MCF 10A (cell line): ENCODE results near the gene EDDM3A. TPM values are rescaled to one million over a fixed set of nuclear protein-coding genes. Genes with fewer than 3 reads are reported as not detected.
"Not testable (repeated sequence)": the region's sequence is repeated elsewhere in the genome, so short reads cannot be mapped to it uniquely, and the experiment has no call there.

Experiments used
- BruUV-seq: library from RNA; stranded (reverse); fragments of 400-500 nt; replicated peaks from 2 replicates; lab custom pipeline; 2021; lab: Mats Ljungman, UMichigan
- CTCF ChIA-PET: fragments of 300-600 bp; sonication (Branson Sonifier 250); formaldehyde crosslinking; extraction: SDS; loops from one replicate; lab custom pipeline; 2021; ENCODE audit warnings: antibody characterized with exemption, inconsistent platforms; lab: Yijun Ruan, JAX
- POLR2A ChIA-PET: fragments of 300-600, 350-650 bp; sonication (Branson Sonifier 250); formaldehyde crosslinking; extraction: SDS; loops from one replicate; lab custom pipeline; 2020; ENCODE audit warnings: antibody characterized with exemption, inconsistent platforms; lab: Yijun Ruan, JAX
- DNase-seq: peaks from one replicate; pipeline ENCODE4 v3.0.0-alpha.2; 2018; ENCODE audit not compliant: unreplicated experiment
- H3K27ac Mint-ChIP-seq: one replicate; pipeline ENCODE4 v1.8.0; 2022; ENCODE audit warnings: mild to moderate bottlenecking, low read depth, mixed read lengths; ENCODE audit not compliant: unreplicated experiment
- H3K27me3 Mint-ChIP-seq: one replicate; pipeline ENCODE4 v1.8.0; 2022; ENCODE audit warnings: mixed read lengths; ENCODE audit not compliant: insufficient read depth, unreplicated experiment
- H3K36me3 Mint-ChIP-seq: one replicate; pipeline ENCODE4 v1.8.0; 2022; ENCODE audit warnings: mild to moderate bottlenecking, moderate library complexity, mixed read lengths; ENCODE audit not compliant: insufficient read depth, unreplicated experiment
- H3K4me1 Mint-ChIP-seq: one replicate; pipeline ENCODE4 v1.8.0; 2022; ENCODE audit warnings: mixed read lengths; ENCODE audit not compliant: insufficient read depth, unreplicated experiment
- H3K4me3 Mint-ChIP-seq: one replicate; pipeline ENCODE4 v1.8.0; 2022; ENCODE audit warnings: mild to moderate bottlenecking, moderate library complexity, mixed read lengths; ENCODE audit not compliant: unreplicated experiment
- H3K9me3 Mint-ChIP-seq: one replicate; pipeline ENCODE4 v1.8.0; 2022; ENCODE audit warnings: mixed read lengths; ENCODE audit not compliant: unreplicated experiment
- intact Hi-C: fragments of 100-400 bp; cut with micrococcal nuclease; formaldehyde crosslinking; loops from 2 replicates; pipeline ENCODE4 v1.14.1; 2022
- total RNA-seq: library from RNA; stranded (reverse); gene quantifications from 2 replicates; pipeline ENCODE4 v1.2.3, GENCODE V29; 2022
- TF ChIP-seq, protein P1 (sequence below): fragments of 200-600 bp; IDR thresholded peaks from one replicate; pipeline ENCODE4 v1.8.0; 2022; ENCODE audit warnings: antibody characterized with exemption, mild to moderate bottlenecking; ENCODE audit not compliant: unreplicated experiment

Gene EDDM3A
- total RNA-seq, 1 experiment from 2014 or later = not detected

DNA sequence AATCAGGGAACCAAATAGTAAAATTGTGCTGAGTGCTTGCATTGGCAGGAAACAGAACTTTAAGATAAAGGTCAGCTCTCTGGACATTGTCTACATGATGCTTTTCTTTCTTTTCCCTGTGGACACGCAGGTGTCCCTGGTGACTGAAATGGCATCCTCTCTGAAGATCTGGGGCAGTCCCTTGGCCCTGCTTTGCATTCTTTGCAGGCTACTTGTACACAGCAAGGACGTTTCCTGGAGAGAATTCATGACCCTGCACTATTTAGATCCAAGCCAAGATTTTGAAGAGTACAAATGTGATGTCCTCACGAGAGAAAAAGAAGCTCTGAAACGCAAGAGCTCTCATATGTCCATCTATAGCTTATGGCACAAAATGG is 11.3 kb upstream of the EDDM3A start:
- Mint-ChIP-seq H3K4me3 (no peak overlapping the region), H3K36me3 (no peaks in the 10 kb centered on the region), H3K9me3 (no peaks in the 10 kb centered on the region), H3K27me3 (peaks cover 59% of the 10 kb centered on the region), H3K4me1 (no peaks in the 10 kb centered on the region), H3K27ac (no peak overlapping the region)
- intact Hi-C loops = no loop called here
- BruUV-seq = no TSS peak
- DNase-seq = no peak
- CTCF ChIA-PET = interaction anchor here (0.6 to 0.7 kb wide), 2 partner anchors 36 to 38 kb away, joined by 3 to 5 read pairs; no protein-coding TSS in a partner anchor
- TF ChIP-seq, protein P1, sequence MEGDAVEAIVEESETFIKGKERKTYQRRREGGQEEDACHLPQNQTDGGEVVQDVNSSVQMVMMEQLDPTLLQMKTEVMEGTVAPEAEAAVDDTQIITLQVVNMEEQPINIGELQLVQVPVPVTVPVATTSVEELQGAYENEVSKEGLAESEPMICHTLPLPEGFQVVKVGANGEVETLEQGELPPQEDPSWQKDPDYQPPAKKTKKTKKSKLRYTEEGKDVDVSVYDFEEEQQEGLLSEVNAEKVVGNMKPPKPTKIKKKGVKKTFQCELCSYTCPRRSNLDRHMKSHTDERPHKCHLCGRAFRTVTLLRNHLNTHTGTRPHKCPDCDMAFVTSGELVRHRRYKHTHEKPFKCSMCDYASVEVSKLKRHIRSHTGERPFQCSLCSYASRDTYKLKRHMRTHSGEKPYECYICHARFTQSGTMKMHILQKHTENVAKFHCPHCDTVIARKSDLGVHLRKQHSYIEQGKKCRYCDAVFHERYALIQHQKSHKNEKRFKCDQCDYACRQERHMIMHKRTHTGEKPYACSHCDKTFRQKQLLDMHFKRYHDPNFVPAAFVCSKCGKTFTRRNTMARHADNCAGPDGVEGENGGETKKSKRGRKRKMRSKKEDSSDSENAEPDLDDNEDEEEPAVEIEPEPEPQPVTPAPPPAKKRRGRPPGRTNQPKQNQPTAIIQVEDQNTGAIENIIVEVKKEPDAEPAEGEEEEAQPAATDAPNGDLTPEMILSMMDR = no peak
- POLR2A ChIA-PET = no interaction called here

- POLR2A ChIA-PET, H3K4me1 Mint-ChIP-seq, H3K4me3 Mint-ChIP-seq, H3K36me3 Mint-ChIP-seq, CTCF ChIA-PET, BruUV-seq, intact Hi-C loops, DNase-seq, H3K27ac Mint-ChIP-seq, H3K9me3 Mint-ChIP-seq: not testable (repeated sequence)
- peaks cover 40% of the 10 kb centered on the region for H3K27me3 Mint-ChIP-seq
Observed at GRCh38 chr14:20738292-20738691, 7.4 kb upstream of the EDDM3A start.

GRCh38 chr14:20742132-20742531 is 3.6 kb upstream of the EDDM3A start:
- ChIA-PET POLR2A (no interaction called here), CTCF (interaction anchor here (1.5 kb wide), 1 partner anchor 44 kb away, joined by 3 read pairs; no protein-coding TSS in a partner anchor)
- peaks cover 20% of the 10 kb centered on the region for H3K27me3 Mint-ChIP-seq
- no peak overlapping the region for H3K4me3 Mint-ChIP-seq
- no peak overlapping the region for H3K27ac Mint-ChIP-seq
- no peaks in the 10 kb centered on the region for H3K9me3 Mint-ChIP-seq
- no peaks in the 10 kb centered on the region for H3K4me1 Mint-ChIP-seq
- H3K36me3 Mint-ChIP-seq = no peaks in the 10 kb centered on the region
- DNase-seq = no peak
- BruUV-seq = no TSS peak
- TF ChIP-seq, protein P1 = no peak
- intact Hi-C loops = no loop called here

DNA sequence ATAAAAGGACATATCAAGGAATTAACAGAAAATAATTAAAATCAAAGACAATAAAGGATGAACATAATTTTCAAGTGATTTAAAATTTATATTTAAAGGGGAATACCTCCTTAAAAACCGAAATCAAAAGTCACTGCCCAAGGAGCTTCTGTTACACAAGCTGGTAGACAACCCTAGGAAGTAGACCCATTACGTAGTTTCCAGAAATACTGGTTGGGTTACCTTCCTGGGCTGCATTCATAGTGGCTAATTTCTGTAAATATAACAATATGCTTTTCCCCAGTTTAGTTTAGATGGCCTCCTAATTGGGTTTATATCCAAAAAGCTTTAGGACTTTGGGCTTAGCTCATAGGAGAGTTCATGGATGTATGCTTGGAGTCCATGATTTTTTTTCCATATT is 2.1 kb upstream of the EDDM3A start:
- TF ChIP-seq, protein P1 = no peak
- Mint-ChIP-seq H3K9me3 (no peaks in the 10 kb centered on the region), H3K36me3 (no peaks in the 10 kb centered on the region), H3K4me3 (no peak overlapping the region), H3K4me1 (no peaks in the 10 kb centered on the region), H3K27ac (no peak overlapping the region), H3K27me3 (peaks cover 12% of the 10 kb centered on the region)
- intact Hi-C loops = no loop called here
- ChIA-PET POLR2A (no interaction called here), CTCF (interaction anchor here (0.9 to 1.5 kb wide), 2 partner anchors 45 to 52 kb away, joined by 3 read pairs; no protein-coding TSS in a partner anchor)
- no TSS peak for BruUV-seq
- no peak for DNase-seq
